Activated CD8-positive, alpha-beta T cell treated with anti-CD3 and anti-CD28 coated beads for 36 hours (primary cell): ENCODE data around the gene SETD2. TPM values are rescaled to one million over a fixed set of nuclear protein-coding genes. Genes with fewer than 3 reads are reported as not detected.

Experiments
- ATAC-seq: fragments of 200-7000 bp; cut with Tn5 transposase; one replicate; pipeline ENCODE4 v1.10.0; 2021; ENCODE audit warnings: mild to moderate bottlenecking, moderate library complexity
- CTCF ChIA-PET: fragments of 350-600 bp; sonication (Branson Sonifier 250); formaldehyde crosslinking; loops from one replicate; lab custom pipeline; 2021; ENCODE audit warnings: antibody characterized with exemption; lab: Charles Lee
- POLR2A ChIA-PET: fragments of 350-600 bp; sonication (Branson Sonifier 250); formaldehyde crosslinking; loops from one replicate; lab custom pipeline; 2021; ENCODE audit warnings: antibody characterized with exemption; lab: Charles Lee
- DNase-seq: peaks from one replicate; pipeline ENCODE4 v3.0.0-alpha.2; 2020
- H3K27ac Mint-ChIP-seq: one replicate; pipeline ENCODE4 v1.8.0; 2021; ENCODE audit warnings: mild to moderate bottlenecking, mixed read lengths
- H3K27me3 Mint-ChIP-seq: one replicate; pipeline ENCODE4 v1.8.0; 2021; ENCODE audit warnings: mixed read lengths
- H3K36me3 Mint-ChIP-seq: one replicate; pipeline ENCODE4 v1.8.0; 2021; ENCODE audit warnings: low read depth, mixed read lengths
- H3K4me1 Mint-ChIP-seq: one replicate; pipeline ENCODE4 v1.8.0; 2021; ENCODE audit warnings: low read depth, mixed read lengths
- H3K4me3 Mint-ChIP-seq: one replicate; pipeline ENCODE4 v1.8.0; 2021; ENCODE audit warnings: mild to moderate bottlenecking, moderate library complexity, mixed read lengths
- H3K9me3 Mint-ChIP-seq: one replicate; pipeline ENCODE4 v1.8.0; 2021; ENCODE audit warnings: mixed read lengths
- intact Hi-C: fragments of 100-400 bp; cut with micrococcal nuclease; formaldehyde crosslinking; loops from one replicate; pipeline ENCODE4 v1.10.0; 2022
- total RNA-seq, 2 experiments: library from RNA; stranded (reverse); gene quantifications; one replicate each; pipeline ENCODE4 v1.2.3, GENCODE V29; 2021
- TF ChIP-seq, protein P1 (sequence below): fragments of 200-600 bp; IDR thresholded peaks from one replicate; pipeline ENCODE4 v1.8.0; 2022; ENCODE audit warnings: antibody characterized with exemption, mild to moderate bottlenecking

SETD2 gene
- total RNA-seq, 2 experiments from 2014 or later: 34.7 to 36.1 TPM

DNA sequence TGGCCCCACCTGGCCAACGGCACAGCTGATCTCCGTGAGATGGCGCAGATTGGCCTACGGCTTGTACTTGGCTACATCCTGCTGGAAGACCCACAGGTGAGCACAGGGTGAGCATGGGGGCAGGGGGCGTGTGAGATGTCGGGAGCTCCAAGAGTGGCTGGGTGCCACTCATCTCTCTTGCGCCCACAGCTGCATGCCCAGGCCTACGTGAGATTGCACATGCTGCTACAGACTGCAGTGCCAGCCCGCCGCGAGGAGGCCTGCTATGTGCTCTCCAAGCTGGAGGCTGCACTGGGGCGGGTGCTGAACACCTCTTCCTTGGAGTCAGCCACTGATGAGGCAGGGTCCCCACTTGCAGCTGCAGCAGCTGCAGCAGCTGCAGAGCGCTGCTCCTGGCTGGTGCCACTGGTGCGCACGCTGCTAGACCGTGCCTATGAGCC, 162.2 kb downstream of the SETD2 start:
- intact Hi-C loops: no loop called here

DNA sequence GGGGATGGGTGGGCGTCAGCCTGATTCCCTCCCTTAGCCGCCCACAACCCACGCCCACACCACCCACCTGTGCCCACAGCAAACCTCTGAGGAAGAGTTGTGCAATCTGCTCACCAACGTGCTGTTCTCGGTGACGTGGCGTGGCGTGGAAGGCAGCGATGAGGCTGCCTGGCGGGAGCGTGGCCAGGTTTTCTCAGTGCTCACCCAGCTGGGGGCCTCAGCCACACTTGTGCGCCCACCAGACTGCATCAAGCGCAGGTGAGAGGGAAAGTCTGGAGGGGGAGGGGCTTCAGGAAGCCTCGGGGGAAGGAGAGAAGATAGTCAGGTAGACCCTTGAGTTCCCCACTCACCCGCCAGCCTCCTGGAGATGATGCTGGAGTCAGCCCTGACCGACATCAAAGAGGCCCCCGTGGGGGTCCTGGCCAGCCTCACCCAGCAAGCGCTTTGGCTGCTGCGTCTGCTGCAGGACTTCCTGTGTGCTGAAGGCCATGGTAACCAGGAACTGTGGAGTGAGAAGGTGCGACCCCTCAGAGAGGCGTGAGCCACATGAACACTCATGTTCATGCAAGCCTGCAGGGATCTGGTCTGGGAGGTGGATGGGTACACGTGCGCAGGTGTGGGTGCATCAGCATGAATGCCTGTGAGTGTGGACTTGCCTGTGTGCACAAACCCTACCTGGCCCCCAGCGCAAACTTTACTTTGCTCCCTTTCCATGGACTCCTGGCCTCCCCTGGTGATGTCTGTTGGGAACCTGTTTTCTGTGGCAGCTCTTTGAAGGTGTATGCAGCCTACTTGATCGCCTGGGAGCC, 162.8 kb downstream of the SETD2 start:
- peaks cover 21% of the 10 kb centered on the region for H3K4me1 Mint-ChIP-seq
- H3K36me3 Mint-ChIP-seq: peaks cover 28% of the 10 kb centered on the region
- POLR2A ChIA-PET: no interaction called here
- ATAC-seq: no peak
- H3K27me3 Mint-ChIP-seq: no peaks in the 10 kb centered on the region
- H3K9me3 Mint-ChIP-seq: no peaks in the 10 kb centered on the region
- no peak for DNase-seq
- CTCF ChIA-PET: no interaction called here
- H3K4me3 Mint-ChIP-seq: no peak overlapping the region
- H3K27ac Mint-ChIP-seq: no peak overlapping the region
- intact Hi-C loops: no loop called here
- TF ChIP-seq, protein P1, sequence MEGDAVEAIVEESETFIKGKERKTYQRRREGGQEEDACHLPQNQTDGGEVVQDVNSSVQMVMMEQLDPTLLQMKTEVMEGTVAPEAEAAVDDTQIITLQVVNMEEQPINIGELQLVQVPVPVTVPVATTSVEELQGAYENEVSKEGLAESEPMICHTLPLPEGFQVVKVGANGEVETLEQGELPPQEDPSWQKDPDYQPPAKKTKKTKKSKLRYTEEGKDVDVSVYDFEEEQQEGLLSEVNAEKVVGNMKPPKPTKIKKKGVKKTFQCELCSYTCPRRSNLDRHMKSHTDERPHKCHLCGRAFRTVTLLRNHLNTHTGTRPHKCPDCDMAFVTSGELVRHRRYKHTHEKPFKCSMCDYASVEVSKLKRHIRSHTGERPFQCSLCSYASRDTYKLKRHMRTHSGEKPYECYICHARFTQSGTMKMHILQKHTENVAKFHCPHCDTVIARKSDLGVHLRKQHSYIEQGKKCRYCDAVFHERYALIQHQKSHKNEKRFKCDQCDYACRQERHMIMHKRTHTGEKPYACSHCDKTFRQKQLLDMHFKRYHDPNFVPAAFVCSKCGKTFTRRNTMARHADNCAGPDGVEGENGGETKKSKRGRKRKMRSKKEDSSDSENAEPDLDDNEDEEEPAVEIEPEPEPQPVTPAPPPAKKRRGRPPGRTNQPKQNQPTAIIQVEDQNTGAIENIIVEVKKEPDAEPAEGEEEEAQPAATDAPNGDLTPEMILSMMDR: no peak

More for the DNA sequence above, 162.2 kb downstream of the SETD2 start:
- Mint-ChIP-seq H3K4me3 (no peak overlapping the region), H3K27ac (no peak overlapping the region), H3K9me3 (no peaks in the 10 kb centered on the region), H3K27me3 (no peaks in the 10 kb centered on the region), H3K4me1 (peaks cover 20% of the 10 kb centered on the region), H3K36me3 (peaks cover 28% of the 10 kb centered on the region)
- CTCF ChIA-PET: no interaction called here
- DNase-seq (no peak), ATAC-seq (no peak)
- POLR2A ChIA-PET: no interaction called here
- TF ChIP-seq, protein P1: no peak

DNA sequence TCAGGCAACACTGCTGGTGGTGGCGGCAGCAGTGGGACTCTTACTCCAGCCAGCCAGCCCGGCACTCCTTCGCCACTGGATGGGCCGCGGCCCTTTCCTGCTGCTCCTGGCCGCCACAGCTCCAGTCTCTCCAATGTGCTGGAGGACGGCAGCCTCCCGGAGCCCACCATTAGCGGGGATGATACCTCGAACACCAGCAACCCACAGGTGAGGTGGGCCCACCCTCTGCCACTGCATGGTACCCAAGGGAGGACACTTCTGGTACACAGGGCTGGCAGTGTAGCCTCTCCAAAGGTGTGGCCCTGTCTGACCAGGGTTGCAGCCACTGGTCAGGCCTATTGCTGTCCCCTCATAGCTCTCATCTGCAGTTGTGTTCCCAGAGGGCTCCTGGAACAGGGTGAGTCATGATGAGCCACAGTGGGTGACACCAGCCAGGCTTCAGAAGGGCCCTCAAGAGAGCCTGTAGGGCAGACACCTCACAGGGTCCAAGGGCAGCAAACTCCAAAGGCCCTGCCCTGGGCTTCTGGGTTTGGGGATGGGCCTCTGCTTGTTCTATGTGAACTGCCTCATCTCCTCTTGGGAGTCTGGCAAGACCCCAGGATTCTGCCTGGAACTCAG, 163.6 kb downstream of the SETD2 start:
- intact Hi-C loops: no loop called here
- ChIA-PET CTCF (interaction anchor here (1.4 kb wide), 1 partner anchor 86 kb away, joined by 3 read pairs; no protein-coding TSS in a partner anchor), POLR2A (interaction anchor here (1.7 kb wide), 1 partner anchor 9 kb away, joined by 6 read pairs; no protein-coding TSS in a partner anchor)
- H3K4me1 Mint-ChIP-seq: peaks cover 21% of the 10 kb centered on the region
- H3K9me3 Mint-ChIP-seq: no peaks in the 10 kb centered on the region
- H3K27me3 Mint-ChIP-seq: no peaks in the 10 kb centered on the region
- ATAC-seq: peak; percentile 25
- H3K36me3 Mint-ChIP-seq: peaks cover 30% of the 10 kb centered on the region
- TF ChIP-seq, protein P1: no peak
- no peak for DNase-seq
- no peak overlapping the region for H3K4me3 Mint-ChIP-seq
- H3K27ac Mint-ChIP-seq: no peak overlapping the region

DNA sequence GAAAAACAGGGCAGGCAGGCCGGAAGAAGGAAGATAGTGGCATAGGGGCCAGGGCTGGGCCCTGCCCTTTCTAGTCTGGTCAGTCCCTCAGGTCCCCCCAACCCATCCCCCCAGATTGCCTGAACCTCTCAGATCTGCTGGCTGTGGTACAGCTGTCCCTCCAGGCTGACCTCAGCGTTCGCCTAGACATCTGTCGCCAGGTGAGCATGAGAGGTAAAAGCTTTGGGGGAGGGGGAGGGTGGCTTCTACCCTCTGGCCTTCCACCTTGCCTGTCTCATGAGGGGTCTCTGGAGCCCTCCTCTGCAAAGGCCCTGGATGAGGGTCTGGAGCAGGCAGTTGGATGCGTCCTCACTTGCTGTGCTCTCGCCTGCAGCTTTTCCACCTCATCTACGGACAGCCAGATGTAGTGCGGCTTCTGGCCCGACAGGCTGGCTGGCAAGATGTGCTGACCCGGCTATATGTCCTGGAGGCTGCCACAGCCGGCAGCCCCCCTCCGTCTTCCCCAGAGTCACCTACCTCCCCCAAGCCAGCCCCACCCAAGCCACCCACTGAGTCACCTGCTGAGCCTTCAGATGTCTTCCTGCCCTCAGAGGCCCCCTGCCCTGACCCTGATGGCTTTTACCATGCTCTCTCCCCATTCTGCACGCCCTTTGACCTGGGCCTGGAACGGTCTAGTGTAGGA, 164.3 kb downstream of the SETD2 start:
- ChIA-PET POLR2A (interaction anchor here (1.1 to 1.7 kb wide), 3 partner anchors 8 to 197 kb away, joined by 3 to 6 read pairs (median 4); no protein-coding TSS in a partner anchor), CTCF (interaction anchor here (1.0 to 2.7 kb wide), 5 partner anchors 42 to 140 kb away, joined by 3 to 17 read pairs (median 4); no protein-coding TSS in a partner anchor)
- peaks cover 21% of the 10 kb centered on the region for H3K4me1 Mint-ChIP-seq
- DNase-seq: no peak
- H3K27ac Mint-ChIP-seq: no peak overlapping the region
- no peak overlapping the region for H3K4me3 Mint-ChIP-seq
- no peaks in the 10 kb centered on the region for H3K9me3 Mint-ChIP-seq
- no peaks in the 10 kb centered on the region for H3K27me3 Mint-ChIP-seq
- no peak for ATAC-seq
- intact Hi-C loops: loop anchor here (5.0 kb wide), 1 partner anchor 77 kb away; no protein-coding TSS in a partner anchor
- TF ChIP-seq, protein P1: no peak
- peaks cover 30% of the 10 kb centered on the region for H3K36me3 Mint-ChIP-seq
